ENCODE results near the gene ARHGAP25.

The ARHGAP25 gene

DNA sequence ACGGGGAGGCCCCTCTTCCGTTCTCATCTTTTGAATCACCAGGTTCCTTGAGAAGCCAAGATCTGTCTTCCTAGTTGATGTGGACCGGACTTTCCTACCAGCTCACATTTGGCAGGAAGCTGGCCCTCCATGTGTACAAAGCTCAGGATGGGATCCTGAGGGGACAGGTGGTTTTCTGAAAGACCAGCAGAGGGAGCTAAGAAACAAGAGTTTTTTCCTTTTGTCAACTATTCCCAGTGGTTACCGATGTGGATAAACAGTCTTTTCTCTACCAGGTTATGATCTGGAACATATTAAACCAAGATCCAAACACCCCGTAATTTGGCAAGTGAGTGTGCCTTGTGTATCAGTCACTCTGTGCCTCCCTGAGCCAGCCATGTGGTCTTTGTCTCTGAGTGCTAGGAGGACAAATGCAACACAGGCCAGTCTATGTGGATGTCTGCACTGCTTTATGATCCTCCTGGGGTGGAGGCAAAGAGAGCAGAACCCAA is 25.1 kb upstream of the ARHGAP25 start:
- H3K4me3 ChIP-seq (ENCODE audit: low read depth, low read length) = no peak overlapping the region
- peak; percentile 54 for DNase-seq (ENCODE audit: low read depth)
- TF ChIP-seq, protein P1, sequence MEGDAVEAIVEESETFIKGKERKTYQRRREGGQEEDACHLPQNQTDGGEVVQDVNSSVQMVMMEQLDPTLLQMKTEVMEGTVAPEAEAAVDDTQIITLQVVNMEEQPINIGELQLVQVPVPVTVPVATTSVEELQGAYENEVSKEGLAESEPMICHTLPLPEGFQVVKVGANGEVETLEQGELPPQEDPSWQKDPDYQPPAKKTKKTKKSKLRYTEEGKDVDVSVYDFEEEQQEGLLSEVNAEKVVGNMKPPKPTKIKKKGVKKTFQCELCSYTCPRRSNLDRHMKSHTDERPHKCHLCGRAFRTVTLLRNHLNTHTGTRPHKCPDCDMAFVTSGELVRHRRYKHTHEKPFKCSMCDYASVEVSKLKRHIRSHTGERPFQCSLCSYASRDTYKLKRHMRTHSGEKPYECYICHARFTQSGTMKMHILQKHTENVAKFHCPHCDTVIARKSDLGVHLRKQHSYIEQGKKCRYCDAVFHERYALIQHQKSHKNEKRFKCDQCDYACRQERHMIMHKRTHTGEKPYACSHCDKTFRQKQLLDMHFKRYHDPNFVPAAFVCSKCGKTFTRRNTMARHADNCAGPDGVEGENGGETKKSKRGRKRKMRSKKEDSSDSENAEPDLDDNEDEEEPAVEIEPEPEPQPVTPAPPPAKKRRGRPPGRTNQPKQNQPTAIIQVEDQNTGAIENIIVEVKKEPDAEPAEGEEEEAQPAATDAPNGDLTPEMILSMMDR (IDR thresholded peaks at IDR 0.05; ENCODE audit: insufficient read depth, low read depth, low read length, missing control alignments) = peak; percentile 74

DNA sequence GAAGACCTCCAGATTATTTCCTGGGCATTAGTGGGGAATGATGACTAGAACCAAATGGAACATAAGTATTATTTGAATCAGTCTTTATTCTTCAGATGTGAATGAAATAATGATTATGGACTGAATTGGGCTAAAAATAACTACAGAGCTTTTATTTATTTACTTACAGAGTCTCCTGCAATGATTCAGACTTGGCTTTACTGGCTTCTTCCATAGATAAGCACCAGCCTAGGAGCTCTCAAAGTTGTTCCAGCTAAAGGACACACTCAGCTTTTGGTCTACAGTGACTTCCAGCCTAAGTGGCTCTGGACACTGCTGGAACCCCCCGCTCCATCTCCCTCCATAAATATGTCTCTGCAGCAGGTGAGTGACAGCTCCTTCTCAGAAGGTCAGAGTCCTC is 24.3 kb upstream of the ARHGAP25 start:
- TF ChIP-seq, protein P1 (IDR thresholded peaks at IDR 0.05; ENCODE audit: insufficient read depth, low read depth, low read length, missing control alignments) = no peak
- H3K4me3 ChIP-seq (ENCODE audit: low read depth, low read length) = no peak overlapping the region
- no peak for DNase-seq (ENCODE audit: low read depth)

DNA sequence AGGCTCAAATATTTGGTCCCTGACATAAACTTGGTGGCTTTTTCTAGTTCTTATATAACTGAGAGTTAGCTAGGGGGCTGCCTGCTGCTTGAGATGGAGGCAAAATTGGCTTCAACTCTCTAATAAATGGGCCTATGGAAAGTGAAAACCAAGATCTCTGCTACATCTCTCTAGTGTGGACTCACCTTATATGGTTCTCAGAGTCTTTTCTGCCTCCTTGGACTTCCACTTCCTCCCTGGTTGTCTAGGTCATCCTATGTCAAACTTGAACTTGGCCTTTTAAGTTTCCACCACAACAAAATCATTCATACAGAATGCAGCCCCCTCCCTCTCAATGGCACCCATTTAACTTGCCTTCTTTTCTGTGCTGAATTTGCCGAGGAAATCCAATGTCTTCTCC is 23.9 kb upstream of the ARHGAP25 start:
- TF ChIP-seq, protein P1 (IDR thresholded peaks at IDR 0.05; ENCODE audit: insufficient read depth, low read depth, low read length, missing control alignments) = no peak
- H3K4me3 ChIP-seq (ENCODE audit: low read depth, low read length) = no peak overlapping the region
- peak; percentile 62 for DNase-seq (ENCODE audit: low read depth)

DNA sequence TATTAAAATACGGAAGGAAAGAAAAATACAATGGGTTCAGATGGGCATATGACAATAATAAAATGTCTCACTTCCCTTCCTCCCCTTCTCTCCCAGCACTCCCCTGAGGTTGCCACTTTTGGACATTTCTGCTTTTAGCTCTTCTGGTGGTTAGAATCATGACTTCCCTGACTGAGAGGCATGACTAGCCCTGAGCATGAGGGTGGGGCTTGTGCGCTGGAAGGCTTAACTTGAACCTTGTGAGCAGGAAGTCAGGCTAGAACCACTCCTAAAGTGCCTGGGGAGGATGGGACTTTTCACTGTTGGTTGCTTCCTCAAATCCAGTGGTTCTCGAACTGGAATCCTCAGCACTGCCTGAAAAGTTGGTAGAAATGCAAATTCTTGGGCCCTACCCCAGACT is 19.7 kb upstream of the ARHGAP25 start:
- DNase-seq (ENCODE audit: low read depth) = peak; percentile 91
- H3K4me3 ChIP-seq (ENCODE audit: low read depth, low read length) = no peak overlapping the region

DNA sequence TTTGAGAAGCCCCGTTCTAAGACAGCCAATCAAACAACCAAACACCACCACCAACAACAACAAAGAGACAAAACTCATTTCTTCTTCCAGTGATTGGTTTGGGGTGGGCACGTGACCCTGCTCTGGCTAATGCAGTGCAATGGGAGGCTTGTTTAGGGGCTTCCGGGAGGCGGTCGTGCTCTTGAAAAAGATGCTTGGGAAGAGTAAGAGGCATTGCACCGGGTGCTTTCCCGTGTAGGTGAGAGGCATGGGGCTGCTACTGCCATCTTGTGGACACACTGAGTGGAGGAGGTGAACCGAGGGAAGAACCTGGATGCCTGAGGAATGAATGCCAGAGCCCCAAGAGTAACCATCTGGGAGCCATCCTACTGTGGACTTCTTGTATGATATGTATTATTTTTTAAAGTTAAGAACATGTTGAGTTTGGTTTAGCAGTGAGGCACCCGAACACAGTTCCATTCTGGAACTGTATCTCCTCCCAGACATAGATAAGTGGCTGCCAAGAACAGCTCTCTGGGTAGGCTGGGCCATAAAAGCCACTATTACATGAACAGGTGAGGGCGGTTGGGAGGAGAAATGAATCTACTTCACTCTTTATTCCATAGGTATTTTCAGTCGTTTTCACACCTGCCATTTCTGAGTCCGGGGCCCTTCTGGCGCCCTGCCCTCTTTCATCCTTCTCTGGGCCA is 19.1 kb upstream of the ARHGAP25 start:
- TF ChIP-seq, protein P1 (IDR thresholded peaks at IDR 0.05; ENCODE audit: insufficient read depth, low read depth, low read length, missing control alignments) = peak; percentile 85

More for the DNA sequence above, 19.7 kb upstream of the ARHGAP25 start:
- TF ChIP-seq, protein P1 (IDR thresholded peaks at IDR 0.05; ENCODE audit: insufficient read depth, low read depth, low read length, missing control alignments) = no peak

DNA sequence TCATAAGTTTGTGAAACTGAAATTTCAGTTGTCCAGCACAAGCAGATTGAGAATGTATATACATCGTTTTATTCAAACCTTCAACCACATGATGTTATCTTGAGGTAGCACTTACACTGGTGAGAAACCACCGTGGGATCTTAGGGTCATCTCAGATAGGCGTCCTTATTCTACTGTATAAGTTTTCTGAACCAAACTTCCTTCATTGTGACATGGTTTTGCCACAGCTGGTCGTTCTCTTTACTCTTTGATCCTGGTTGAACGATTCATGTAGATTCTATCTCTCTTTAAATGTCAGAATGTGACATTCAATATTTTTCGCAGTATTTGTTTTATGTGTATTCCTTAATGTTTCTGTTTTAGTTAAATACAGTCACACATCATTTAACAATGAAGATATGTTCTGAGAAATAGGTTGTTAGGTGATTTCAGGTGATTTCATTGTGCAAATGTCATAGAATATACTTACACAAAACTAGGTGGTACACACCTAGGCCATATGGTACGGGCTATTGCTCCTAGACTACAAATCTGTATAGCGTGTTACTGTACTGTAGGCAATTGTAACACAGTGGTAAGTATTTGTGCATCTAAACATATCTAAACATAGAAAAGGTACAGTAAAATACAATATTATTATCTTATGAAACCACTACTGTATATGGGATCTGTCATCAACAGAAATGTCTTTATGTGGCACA is 17.9 kb upstream of the ARHGAP25 start:
- peak; percentile 48 for DNase-seq (ENCODE audit: low read depth)
- H3K4me3 ChIP-seq (ENCODE audit: low read depth, low read length) = no peak overlapping the region
- TF ChIP-seq, protein P1 (IDR thresholded peaks at IDR 0.05; ENCODE audit: insufficient read depth, low read depth, low read length, missing control alignments) = no peak

More for the DNA sequence above, 19.1 kb upstream of the ARHGAP25 start:
- H3K4me3 ChIP-seq (ENCODE audit: low read depth, low read length) = no peak overlapping the region
- DNase-seq (ENCODE audit: low read depth) = peak; percentile 91

Measured in GM12865 (cell line).